ENCODE data around the gene CALCOCO1. TPM values are rescaled to one million over a fixed set of nuclear protein-coding genes. Genes with fewer than 3 reads are reported as not detected.
A peak's percentile ranks its signal among the peaks of the same experiment; 100 is the strongest.

CALCOCO1 gene
- total and polyA plus RNA-seq, 2 of the 13 experiments (the other 11 are each of a cell fraction or from before 2014, with no cell fraction given), result 7.7 to 47.7 TPM

DNA sequence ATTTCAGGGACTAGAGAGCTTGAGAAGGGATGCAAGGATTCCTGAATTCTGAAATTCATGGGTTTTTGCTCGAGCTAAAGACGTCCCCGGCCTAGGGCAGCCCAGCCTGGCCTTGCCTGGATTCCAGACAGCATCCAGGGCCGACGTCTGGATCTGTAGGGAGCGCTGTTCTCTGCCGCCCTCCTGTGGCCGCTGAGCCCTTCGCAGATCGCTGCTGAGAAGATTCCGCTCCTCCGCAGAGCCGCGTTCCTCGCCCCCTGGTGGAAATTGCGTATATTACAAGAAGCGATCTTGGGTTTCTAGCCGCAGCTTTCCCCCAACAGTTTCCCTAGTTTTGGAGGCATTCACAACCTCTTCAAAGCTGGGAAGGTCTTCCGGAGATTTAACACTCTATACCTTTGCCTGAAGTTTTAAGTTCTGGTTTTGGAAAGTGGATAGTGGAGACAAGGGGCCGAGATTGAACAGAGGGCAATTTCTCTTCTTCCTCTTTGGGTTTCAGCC lies 19.4 kb upstream of the CALCOCO1 start (continued):
- TF ChIP-seq, protein P1, sequence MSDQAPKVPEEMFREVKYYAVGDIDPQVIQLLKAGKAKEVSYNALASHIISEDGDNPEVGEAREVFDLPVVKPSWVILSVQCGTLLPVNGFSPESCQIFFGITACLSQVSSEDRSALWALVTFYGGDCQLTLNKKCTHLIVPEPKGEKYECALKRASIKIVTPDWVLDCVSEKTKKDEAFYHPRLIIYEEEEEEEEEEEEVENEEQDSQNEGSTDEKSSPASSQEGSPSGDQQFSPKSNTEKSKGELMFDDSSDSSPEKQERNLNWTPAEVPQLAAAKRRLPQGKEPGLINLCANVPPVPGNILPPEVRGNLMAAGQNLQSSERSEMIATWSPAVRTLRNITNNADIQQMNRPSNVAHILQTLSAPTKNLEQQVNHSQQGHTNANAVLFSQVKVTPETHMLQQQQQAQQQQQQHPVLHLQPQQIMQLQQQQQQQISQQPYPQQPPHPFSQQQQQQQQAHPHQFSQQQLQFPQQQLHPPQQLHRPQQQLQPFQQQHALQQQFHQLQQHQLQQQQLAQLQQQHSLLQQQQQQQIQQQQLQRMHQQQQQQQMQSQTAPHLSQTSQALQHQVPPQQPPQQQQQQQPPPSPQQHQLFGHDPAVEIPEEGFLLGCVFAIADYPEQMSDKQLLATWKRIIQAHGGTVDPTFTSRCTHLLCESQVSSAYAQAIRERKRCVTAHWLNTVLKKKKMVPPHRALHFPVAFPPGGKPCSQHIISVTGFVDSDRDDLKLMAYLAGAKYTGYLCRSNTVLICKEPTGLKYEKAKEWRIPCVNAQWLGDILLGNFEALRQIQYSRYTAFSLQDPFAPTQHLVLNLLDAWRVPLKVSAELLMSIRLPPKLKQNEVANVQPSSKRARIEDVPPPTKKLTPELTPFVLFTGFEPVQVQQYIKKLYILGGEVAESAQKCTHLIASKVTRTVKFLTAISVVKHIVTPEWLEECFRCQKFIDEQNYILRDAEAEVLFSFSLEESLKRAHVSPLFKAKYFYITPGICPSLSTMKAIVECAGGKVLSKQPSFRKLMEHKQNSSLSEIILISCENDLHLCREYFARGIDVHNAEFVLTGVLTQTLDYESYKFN (CRISPR knock-in tag; conservative IDR thresholded peaks at IDR 0.05), result no peak
- no peak for TF ChIP-seq TRIM22 (IDR thresholded peaks at IDR 0.05)
- TF ChIP-seq RFXANK (CRISPR knock-in tag; IDR thresholded peaks at IDR 0.05), result no peak
- TF ChIP-seq ZSCAN12 (CRISPR knock-in tag; IDR thresholded peaks at IDR 0.05), result no peak
- TF ChIP-seq, protein P2, sequence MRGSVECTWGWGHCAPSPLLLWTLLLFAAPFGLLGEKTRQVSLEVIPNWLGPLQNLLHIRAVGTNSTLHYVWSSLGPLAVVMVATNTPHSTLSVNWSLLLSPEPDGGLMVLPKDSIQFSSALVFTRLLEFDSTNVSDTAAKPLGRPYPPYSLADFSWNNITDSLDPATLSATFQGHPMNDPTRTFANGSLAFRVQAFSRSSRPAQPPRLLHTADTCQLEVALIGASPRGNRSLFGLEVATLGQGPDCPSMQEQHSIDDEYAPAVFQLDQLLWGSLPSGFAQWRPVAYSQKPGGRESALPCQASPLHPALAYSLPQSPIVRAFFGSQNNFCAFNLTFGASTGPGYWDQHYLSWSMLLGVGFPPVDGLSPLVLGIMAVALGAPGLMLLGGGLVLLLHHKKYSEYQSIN (CRISPR knock-in tag; IDR thresholded peaks at IDR 0.05; ENCODE audit: borderline replicate concordance), result no peak
- no peak for TF ChIP-seq PRPF4 (IDR thresholded peaks at IDR 0.05; ENCODE audit: low read depth, low read length, poor library complexity, severe bottlenecking)
- TF ChIP-seq SAP130 (CRISPR knock-in tag; IDR thresholded peaks at IDR 0.05; ENCODE audit: low read depth), result peak; percentile 52; the same call in 1 of the 2 replicates
- no peak for TF ChIP-seq YEATS4 (CRISPR knock-in tag; IDR thresholded peaks at IDR 0.05; ENCODE audit: borderline replicate concordance)
- TF ChIP-seq ZFP37 (CRISPR knock-in tag; IDR thresholded peaks at IDR 0.05; ENCODE audit: borderline replicate concordance), result no peak
- TF ChIP-seq ZNF569 (CRISPR knock-in tag; IDR thresholded peaks at IDR 0.05; ENCODE audit: borderline replicate concordance), result no peak
- no peak for TF ChIP-seq GMEB2 (CRISPR knock-in tag; IDR thresholded peaks at IDR 0.05; ENCODE audit: low read depth)
- no peak for TF ChIP-seq RBFOX2 (IDR thresholded peaks at IDR 0.05; ENCODE audit: low read depth, low read length)
- no peak for TF ChIP-seq GFI1 (CRISPR knock-in tag; IDR thresholded peaks at IDR 0.05; ENCODE audit: borderline replicate concordance)
- TF ChIP-seq MED1 (CRISPR knock-in tag; IDR thresholded peaks at IDR 0.05), result peak; percentile 40; the same call in 1 of the 2 replicates
- TF ChIP-seq MTF1 (CRISPR knock-in tag; IDR thresholded peaks at IDR 0.05), result no peak
- TF ChIP-seq PRDM10 (CRISPR knock-in tag; IDR thresholded peaks at IDR 0.05; ENCODE audit: low read depth), result no peak

Measured in HepG2 (cell line).